HG03439 (cell line): ENCODE results near the gene ST3GAL4.
"Not testable (repeated sequence)": the region's sequence is repeated elsewhere in the genome, so short reads cannot be mapped to it uniquely, and the experiment has no call there.

Experiments
- ATAC-seq: cut with Tn5 transposase; IDR thresholded peaks from one replicate; pipeline ENCODE4 v1.9.1; 2021; ENCODE audit warnings: mild to moderate bottlenecking, moderate library complexity; ENCODE audit not compliant: unreplicated experiment

Gene ST3GAL4

GRCh38 chr11:126345283-126345682 is 10.2 kb upstream of the ST3GAL4 start:
- ATAC-seq = no peak

- ATAC-seq = no peak
These were observed 9.5 kb upstream of the ST3GAL4 start for GRCh38 chr11:126345759-126346585.

DNA sequence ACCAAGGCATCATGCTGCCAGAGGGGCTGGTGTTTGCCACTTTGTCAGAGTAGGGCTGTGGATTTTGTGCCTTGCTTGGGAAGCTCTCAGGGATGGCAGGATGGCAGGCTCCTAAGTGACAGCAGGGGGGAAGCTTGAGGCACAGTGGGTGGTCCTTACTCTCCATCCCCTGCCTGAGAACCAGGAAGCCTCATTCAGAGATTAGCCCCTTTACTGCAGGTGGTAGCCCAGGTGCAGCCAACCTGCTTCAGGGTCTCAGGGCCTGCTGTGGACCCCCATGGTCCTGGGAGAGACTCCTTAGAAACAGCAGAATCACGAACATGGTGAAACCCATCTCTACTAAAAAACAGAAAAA is 8.9 kb upstream of the ST3GAL4 start:
- no peak for ATAC-seq

- ATAC-seq = not testable (repeated sequence)
These were observed 8.5 kb upstream of the ST3GAL4 start for GRCh38 chr11:126346946-126347345.

DNA sequence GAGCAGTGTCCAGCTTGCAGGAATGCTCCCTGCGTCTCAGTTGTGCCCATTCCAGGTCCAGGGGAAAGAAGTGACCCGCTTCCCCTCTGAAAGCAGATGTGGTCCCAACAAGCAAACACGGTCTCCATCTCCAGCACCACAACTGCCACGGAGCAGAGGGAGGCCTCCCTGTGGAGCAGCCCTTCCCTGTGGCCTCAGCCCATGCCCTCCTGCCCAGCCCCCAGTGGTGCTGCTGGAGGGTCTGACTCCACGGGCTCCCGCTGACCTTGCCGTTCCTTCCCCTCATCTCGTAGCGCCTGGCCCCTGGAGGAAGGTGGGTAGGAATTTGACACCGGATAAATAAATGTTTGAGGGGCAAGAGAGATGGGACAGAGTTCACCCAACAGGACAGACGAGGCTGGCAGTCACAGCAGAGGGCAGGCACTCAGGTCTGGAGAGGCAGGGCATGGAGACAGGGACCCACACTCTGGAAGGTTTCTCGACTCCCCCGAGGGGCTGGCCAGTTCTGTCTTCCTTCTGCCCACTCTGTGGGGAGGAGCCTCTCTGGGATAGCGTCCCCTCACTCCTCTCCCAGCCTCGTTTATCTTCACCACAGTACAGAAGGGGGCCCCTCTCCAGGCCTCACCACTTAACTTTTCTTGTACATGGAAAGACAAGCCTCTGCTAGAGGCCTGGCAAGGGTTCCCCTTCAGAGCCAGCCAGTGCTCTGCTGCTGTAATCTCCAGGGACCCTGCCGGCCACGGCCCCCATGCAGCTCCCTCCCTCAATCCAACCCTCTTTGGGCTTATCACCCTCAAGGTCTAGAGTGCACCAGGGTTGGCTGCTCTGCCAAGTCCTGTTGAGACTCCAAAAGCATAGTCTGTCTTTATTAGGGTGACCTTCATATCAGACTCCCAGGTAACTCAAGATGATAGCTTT is 7.5 kb upstream of the ST3GAL4 start:
- no peak for ATAC-seq

- no peak for ATAC-seq
These were observed 6.5 kb upstream of the ST3GAL4 start for GRCh38 chr11:126348806-126349582.

GRCh38 chr11:126350836-126351235 is 4.7 kb upstream of the ST3GAL4 start:
- no peak for ATAC-seq

DNA sequence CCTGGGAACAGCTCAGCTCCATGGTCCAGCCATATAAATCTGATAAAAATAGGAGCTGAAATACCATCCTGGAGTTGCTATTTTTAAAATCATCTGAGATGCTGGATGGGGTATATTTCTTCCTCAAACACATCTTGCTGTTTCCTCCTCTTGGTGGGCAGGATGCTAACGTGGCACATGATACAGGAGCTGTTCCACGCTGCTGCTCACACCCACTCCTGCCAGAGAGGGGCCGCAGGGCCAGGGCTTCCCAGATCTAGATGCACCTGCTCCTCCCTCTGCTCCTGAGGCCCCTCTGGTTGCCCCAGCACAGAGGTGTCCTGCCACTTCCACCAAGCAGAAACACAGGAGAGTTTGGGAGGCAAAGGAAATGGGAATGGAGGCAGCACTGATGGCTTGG is 3.3 kb upstream of the ST3GAL4 start:
- no peak for ATAC-seq

DNA sequence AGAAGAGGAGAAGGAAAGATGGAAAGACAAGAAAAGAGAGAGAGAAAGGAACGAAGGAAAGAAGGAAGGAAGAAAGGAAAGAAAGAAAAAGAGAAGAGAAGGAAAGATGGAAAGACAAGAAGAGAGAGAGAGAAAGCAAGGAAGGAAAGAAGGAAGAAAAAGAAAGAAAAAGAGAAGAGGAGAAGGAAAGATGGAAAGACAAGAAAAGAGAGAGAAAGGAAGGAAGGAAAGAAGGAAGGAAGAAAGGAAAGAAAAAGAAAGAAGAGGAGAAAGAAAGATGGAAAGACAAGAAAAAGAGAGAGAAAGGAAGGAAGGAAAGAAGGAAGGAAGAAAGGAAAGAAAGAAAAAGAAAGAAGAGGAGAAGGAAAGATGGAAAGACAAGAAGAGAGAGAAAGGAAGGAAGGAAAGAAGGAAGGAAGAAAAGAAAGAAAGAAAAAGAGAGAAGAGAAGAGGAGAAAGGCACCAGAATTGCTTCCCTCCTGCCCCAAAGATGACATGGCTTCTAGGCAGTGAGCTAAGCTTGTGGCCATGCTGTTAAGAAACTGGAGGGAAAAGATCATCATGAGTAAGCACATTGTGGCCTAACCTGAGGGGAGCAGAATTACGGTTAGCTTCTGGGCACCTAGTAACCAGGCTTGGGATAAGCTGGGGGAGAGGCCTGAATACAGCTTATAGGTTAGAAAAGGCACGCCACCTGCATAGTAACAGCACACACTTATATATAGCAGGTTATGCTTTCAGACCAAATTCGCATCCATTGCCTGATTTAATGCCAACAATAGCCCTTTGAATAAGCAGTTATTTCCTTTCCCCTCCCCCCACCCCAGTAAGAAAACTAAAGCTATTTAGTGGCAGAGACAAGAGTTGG is 2.3 kb upstream of the ST3GAL4 start:
- no peak for ATAC-seq

DNA sequence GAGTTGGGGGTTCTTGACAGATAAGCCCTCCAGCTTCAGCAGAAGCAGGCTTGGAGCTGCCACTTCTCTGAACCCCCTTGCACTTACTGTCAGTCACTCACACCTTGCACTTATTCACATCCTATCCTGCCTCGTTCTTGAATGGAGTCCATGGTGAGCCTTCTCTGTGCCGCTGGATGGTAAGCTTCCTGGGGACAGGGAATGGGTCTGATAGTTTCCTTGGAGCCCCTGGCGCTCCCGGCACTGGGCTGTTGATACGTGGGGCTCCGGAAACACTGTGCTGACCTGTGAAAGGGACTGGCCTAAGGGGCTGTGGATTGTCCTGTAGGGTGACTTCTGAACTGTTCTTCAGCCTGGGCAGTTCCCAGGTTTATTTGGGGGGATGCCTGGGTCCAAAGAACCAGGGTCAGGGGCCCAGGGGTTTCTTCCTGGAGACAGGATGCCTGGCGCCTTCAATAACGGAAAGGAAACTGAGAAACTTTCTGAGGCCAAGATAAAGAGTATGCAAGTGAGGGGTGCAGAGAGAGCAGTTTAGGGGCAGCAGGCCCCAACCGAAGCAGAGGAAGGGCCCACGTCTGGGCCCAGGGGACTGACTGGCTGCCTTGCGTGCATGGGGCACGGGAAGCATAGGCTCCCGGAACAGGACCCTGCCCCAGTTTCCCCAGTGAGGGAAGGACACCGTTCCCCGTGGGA is 709 bp upstream of the ST3GAL4 start:
- ATAC-seq = peak; percentile 33

DNA sequence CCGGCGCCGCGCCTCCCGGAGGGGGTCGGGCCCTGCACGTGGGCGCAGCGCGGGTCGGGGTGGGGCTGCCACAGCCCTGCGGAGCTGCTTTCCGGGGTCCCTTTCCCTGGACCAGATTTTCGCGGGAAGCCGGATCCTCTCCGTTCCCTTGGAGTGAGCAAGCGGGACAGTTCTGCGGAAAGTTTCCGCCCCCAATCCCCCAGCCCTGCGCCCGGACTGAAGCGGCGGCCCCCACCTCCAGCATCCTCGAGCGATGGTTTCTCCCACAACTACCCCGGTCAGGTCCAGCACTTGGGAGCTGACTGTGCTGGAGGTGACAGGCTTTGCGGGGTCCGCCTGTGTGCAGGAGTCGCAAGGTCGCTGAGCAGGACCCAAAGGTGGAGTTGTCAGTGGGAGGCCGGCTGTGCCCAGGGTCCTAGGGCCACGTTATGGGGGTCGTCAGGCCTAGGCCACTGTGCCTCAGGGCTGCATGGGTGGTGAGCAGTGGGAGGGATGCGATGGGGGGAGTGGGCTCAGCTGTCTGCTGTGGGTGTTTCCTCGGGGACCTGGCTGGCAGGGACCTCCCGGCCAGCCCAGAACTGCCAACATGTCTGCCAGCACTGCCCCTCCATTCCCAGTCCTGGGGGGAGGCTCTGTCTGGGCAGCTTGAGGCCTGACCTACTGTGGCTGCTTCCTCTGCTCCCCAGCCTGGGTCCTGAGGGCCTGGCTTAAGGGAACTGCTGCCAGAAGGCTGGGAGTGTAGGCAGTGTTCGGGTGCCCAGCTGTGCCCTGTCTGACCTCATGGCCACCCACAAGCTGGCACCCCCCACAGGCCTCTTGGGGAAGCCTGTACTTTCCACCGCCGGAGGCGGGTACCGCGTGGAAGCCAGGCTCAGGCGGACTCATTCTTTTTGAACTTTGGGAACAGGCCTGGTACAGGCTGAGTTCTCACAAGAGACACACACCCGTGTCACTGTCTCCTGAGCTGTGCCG is 726 bp downstream of the ST3GAL4 start:
- ATAC-seq = no peak

DNA sequence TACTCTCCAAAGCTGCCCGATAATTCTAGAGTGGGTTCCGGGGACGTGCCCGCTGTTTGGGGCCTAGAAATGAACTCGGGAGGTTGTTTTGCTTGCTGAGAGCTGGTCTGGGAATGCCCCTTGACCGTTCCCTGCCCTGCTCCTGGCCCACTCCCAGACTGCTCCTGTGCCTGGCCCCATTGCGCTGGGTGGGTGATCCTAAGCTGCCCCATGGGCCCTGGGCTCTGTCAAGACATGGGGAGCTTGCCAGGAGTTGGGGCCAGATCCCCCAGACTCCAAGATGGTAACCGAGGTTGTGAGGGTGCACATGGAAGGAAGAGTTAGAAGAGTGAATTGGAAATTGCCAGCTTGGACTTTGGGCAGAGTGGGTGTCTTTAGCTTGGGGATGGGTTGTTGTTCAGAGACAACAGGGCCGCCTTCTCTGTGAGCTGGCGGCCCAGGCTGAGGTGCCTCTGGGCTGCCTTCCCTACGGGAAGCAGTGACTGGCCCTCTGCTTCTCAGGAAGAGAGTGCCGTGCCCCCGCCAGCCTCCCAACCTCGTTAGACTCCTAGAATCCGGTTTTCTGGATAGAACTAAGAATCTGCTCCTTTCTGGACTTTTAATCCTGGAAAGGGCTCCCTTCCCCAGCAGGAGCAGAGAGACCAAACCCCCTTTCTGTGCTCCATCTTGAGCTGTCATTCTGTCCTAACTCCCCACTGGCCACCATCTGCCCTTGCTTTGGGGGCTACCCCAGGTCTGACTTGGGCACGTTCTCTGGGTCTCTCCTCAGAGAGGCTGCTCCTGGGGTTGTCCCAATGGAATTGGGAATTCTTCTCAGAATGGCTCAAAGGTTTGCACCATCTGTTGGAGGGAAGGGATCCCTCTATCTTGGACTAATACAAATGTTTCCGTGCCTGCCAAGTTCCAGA is 1.8 kb downstream of the ST3GAL4 start:
- no peak for ATAC-seq

GRCh38 chr11:126357969-126358762 is 2.7 kb downstream of the ST3GAL4 start:
- no peak for ATAC-seq

GRCh38 chr11:126358763-126359160 is 3.3 kb downstream of the ST3GAL4 start:
- ATAC-seq = no peak

DNA sequence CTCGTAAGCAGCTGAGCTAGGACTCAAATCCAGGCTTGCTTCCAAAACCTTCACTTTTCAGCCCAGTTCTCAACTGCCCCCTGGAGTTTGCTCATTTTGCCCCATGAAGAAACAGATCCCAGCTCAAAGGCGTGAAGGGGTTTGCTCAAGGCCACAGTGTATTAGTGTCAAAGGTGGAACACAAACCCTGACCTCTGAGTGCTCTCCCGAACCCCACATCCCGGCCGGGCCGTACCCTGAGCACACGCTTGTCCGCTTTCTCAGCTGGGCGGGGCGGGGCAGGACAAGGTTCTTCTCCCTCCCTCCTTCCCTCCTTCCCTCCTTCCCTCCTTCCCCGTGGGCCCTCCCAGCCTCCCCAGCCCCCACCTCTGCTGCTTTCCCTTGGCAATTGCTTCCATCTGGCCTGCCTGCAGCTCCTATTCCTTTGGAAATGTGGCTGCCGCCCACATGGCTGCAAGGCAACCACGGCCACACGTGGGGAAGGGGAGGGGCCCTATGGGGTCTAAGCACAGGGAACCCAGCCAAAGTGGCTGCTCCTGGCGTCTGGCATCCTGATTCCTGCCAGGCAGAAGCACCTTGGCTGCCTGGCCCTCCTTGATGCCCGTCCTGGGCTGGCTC is 4.1 kb downstream of the ST3GAL4 start:
- no peak for ATAC-seq

GRCh38 chr11:126360049-126360446 is 4.6 kb downstream of the ST3GAL4 start:
- ATAC-seq = no peak
